Fibroblast of lung (primary cell): ENCODE measurements around the gene FERMT1. TPM values are rescaled to one million over a fixed set of nuclear protein-coding genes. Genes with fewer than 3 reads are reported as not detected.

ENCODE experiments used
- DNase-seq, 2 donors: peaks; one replicate each; pipeline versions ENCODE4 v3.0.0 to v3.0.0-alpha.2; 2010; ENCODE audit warnings: low read depth in 2 of 2
- H2AFZ ChIP-seq: 2 replicates; pipeline ENCODE4 v1.5.1; 2012; ENCODE audit warnings: low read length, control low read depth, inconsistent platforms
- H3K27ac ChIP-seq: 2 replicates; pipeline ENCODE4 v1.5.1; 2011; ENCODE audit warnings: low read length, control low read depth; ENCODE audit not compliant: insufficient read depth
- H3K27me3 ChIP-seq: 2 replicates; pipeline ENCODE4 v1.5.1; 2011; ENCODE audit warnings: mild to moderate bottlenecking, low read length; ENCODE audit not compliant: control insufficient read depth, insufficient read depth
- H3K36me3 ChIP-seq: 2 replicates; pipeline ENCODE4 v1.5.1; 2011; ENCODE audit warnings: low read length; ENCODE audit not compliant: control insufficient read depth, insufficient read depth
- H3K4me1 ChIP-seq: 2 replicates; pipeline ENCODE4 v1.5.1; 2011; ENCODE audit warnings: low read length; ENCODE audit not compliant: control insufficient read depth, insufficient read depth; ENCODE audit errors: extremely low read depth
- H3K4me2 ChIP-seq: 2 replicates; pipeline ENCODE4 v1.5.1; 2011; ENCODE audit warnings: low read length, control low read depth; ENCODE audit not compliant: insufficient read depth; ENCODE audit errors: extremely low read depth
- H3K4me3 ChIP-seq, 4 experiments: fragments of 200-600 bp in 1 of 4; sonication (generic) in 1 of 4; replicated peaks in 1 of 4; 2 replicates each; pipeline ENCODE4 v1.5.1; 2011 to 2016; ENCODE audit warnings: low read length in 4 of 4, low read depth in 3 of 4, mild to moderate bottlenecking in 3 of 4, control low read depth in 2 of 4, inconsistent platforms in 1 of 4, mixed read lengths in 1 of 4; ENCODE audit not compliant: insufficient read depth in 1 of 4; ENCODE audit errors: control extremely low read depth in 1 of 4
- H3K79me2 ChIP-seq: 2 replicates; pipeline ENCODE4 v1.5.1; 2012; ENCODE audit warnings: mild to moderate bottlenecking, low read length, inconsistent platforms; ENCODE audit not compliant: control insufficient read depth, insufficient read depth
- H3K9ac ChIP-seq: 2 replicates; pipeline ENCODE4 v1.5.1; 2011; ENCODE audit warnings: mild to moderate bottlenecking, low read length, control low read depth; ENCODE audit not compliant: insufficient read depth
- H3K9me3 ChIP-seq: 2 replicates; pipeline ENCODE4 v1.5.1; 2012; ENCODE audit warnings: low read depth, low read length; ENCODE audit not compliant: control insufficient read depth, insufficient read depth
- H4K20me1 ChIP-seq: 2 replicates; pipeline ENCODE4 v1.5.1; 2011; ENCODE audit warnings: low read length; ENCODE audit not compliant: control insufficient read depth, insufficient read depth; ENCODE audit errors: extremely low read depth
- CTCF ChIP-seq, 2 donors: IDR thresholded peaks in 1 of 2; conservative IDR thresholded peaks in 1 of 2; 1 replicate in 1 of 2; 2 replicates in 1 of 2; pipeline ENCODE4 v1.5.1; 2011 to 2012; ENCODE audit warnings: low read length in 2 of 2, control low read depth in 1 of 2, inconsistent platforms in 1 of 2, low read depth in 1 of 2, mild to moderate bottlenecking in 1 of 2
- EZH2 ChIP-seq: IDR thresholded peaks from 2 replicates; pipeline ENCODE4 v1.5.1; 2012; ENCODE audit warnings: low read length, control low read depth, mild to moderate bottlenecking; ENCODE audit errors: missing control alignments
- polyA plus RNA-seq, 2 donors: library from polyadenylated mRNA; depleted of rRNA in 1 of 2; stranded (reverse) in 1 of 2; unstranded in 1 of 2; fragments of >200 nt; gene quantifications; 2 replicates each; pipeline ENCODE4 v1.2.1, GENCODE V29; 2011 to 2012; ENCODE audit warnings: missing spikeins in 1 of 2
- total RNA-seq: library from RNA; depleted of rRNA; stranded (reverse); fragments of >200 nt; gene quantifications from 2 replicates; pipeline ENCODE4 v1.2.1, GENCODE V29; 2014

The FERMT1 gene
- total and polyA plus RNA-seq, 2 donors (not counting 1 experiment from before 2014, with no cell fraction given) = 6.8 to 8.1 TPM

- Histone ChIP-seq H3K4me3 (no peak overlapping the region), H3K4me2 (no peak overlapping the region), H4K20me1 (no peaks in the 10 kb centered on the region), H3K9me3 (no peaks in the 10 kb centered on the region), H3K27ac (no peak overlapping the region), H3K9ac (no peak overlapping the region), H3K79me2 (no peaks in the 10 kb centered on the region), H3K4me1 (no peaks in the 10 kb centered on the region), H3K36me3 (no peaks in the 10 kb centered on the region), H3K27me3 (no peaks in the 10 kb centered on the region), H2AFZ (no peak overlapping the region)
- TF ChIP-seq CTCF (conservative IDR thresholded peaks at IDR 0.05 in 1 of 2, IDR thresholded peaks at IDR 0.05 in 1 of 2; ENCODE audit: low read depth in 1 of 2, low read length in 2 of 2) (no peak), EZH2 (no peak)
- no peak for DNase-seq
Measured at GRCh38 chr20:6060213-6060612, 62.6 kb downstream of the FERMT1 start.

- H4K20me1 ChIP-seq = no peaks in the 10 kb centered on the region
- no peak overlapping the region for H3K4me2 ChIP-seq
- no peaks in the 10 kb centered on the region for H3K27me3 ChIP-seq
- H3K27ac ChIP-seq = no peak overlapping the region
- H3K4me1 ChIP-seq = no peaks in the 10 kb centered on the region
- TF ChIP-seq CTCF (conservative IDR thresholded peaks at IDR 0.05 in 1 of 2, IDR thresholded peaks at IDR 0.05 in 1 of 2; ENCODE audit: low read depth in 1 of 2, low read length in 2 of 2) (no peak), EZH2 (no peak)
- H2AFZ ChIP-seq = no peak overlapping the region
- H3K79me2 ChIP-seq = no peaks in the 10 kb centered on the region
- no peak overlapping the region for H3K9ac ChIP-seq
- DNase-seq = peak in 1 of 2 donors; percentile 30
- H3K36me3 ChIP-seq = no peaks in the 10 kb centered on the region
- no peak overlapping the region for H3K4me3 ChIP-seq
- H3K9me3 ChIP-seq = no peaks in the 10 kb centered on the region
Measured at GRCh38 chr20:6058684-6059295, 64.0 kb downstream of the FERMT1 start.

- no peak overlapping the region for H3K27ac ChIP-seq
- no peaks in the 10 kb centered on the region for H3K4me1 ChIP-seq
- H4K20me1 ChIP-seq = no peaks in the 10 kb centered on the region
- H3K4me2 ChIP-seq = no peak overlapping the region
- H3K4me3 ChIP-seq = no peak overlapping the region
- no peaks in the 10 kb centered on the region for H3K79me2 ChIP-seq
- no peak overlapping the region for H2AFZ ChIP-seq
- H3K9me3 ChIP-seq = no peaks in the 10 kb centered on the region
- no peak overlapping the region for H3K9ac ChIP-seq
- peaks cover under 1% of the 10 kb centered on the region for H3K27me3 ChIP-seq
- DNase-seq = no peak
- TF ChIP-seq EZH2 (no peak), CTCF (conservative IDR thresholded peaks at IDR 0.05 in 1 of 2, IDR thresholded peaks at IDR 0.05 in 1 of 2; ENCODE audit: low read depth in 1 of 2, low read length in 2 of 2) (no peak)
- H3K36me3 ChIP-seq = no peaks in the 10 kb centered on the region
Measured at GRCh38 chr20:6057691-6058090, 65.1 kb downstream of the FERMT1 start.
